Vagina (tissue), 2 donors: ENCODE results near the gene GPBP1L1.

ENCODE experiments used
- POLR2A ChIP-seq, 2 donors: fragments of 450-650 bp; IDR thresholded peaks; one replicate each; pipeline ENCODE4 v1.6.1; 2017; ENCODE audit warnings: antibody characterized with exemption in 2 of 2, mild to moderate bottlenecking in 2 of 2, moderate library complexity in 2 of 2
- POLR2AphosphoS5 ChIP-seq, 2 donors: sonication (generic); formaldehyde crosslinking; IDR thresholded peaks; one replicate each; pipeline ENCODE4 v1.9.0; 2017; ENCODE audit warnings: antibody characterized with exemption in 2 of 2, mild to moderate bottlenecking in 2 of 2, low read depth in 1 of 2; ENCODE audit not compliant: insufficient read depth in 1 of 2
- TF ChIP-seq, protein P1 (sequence below), 3 experiments: fragments of 450-650 bp in 2 of 3; fragments of 200-600 bp in 1 of 3; sonication (generic) in 1 of 3; IDR thresholded peaks; one replicate each; pipeline ENCODE4 v1.5.1; 2017 to 2019; ENCODE audit warnings: antibody characterized with exemption in 3 of 3, mild to moderate bottlenecking in 2 of 3, moderate library complexity in 2 of 3

DNA sequence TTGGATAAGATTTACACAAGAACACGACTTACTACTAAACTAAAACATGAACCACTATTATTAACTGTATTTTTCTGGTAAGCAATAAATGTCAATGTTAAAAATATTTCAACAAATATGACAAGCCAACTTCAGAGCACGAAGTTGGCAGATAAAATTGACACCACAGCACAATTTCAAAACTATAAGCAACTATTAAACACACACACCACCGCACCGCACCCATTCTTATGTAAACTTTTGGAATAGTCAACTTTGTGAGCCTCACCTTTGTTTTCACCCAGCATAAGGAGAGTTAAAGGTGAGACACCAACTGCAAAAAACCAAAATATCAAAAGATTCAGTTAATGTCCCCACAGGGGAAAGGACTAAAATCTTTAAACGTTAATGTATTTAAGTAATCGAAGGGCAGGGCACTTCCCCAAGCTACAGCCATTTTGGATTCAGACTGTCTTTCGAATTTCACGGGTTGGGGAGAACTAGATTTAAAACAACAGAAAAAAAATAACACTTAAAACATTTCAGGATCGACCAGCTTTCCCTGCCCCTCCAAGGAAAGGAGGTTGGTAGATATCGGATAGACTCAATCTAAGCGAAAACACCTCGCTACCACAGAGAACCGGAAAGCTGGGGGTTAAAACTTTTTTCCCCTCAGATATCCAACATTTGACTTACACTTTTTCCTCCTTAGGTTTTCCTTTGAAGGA lies 872 bp downstream of the GPBP1L1 start:
- TF ChIP-seq POLR2A (IDR thresholded peaks at IDR 0.05) (no peak), POLR2AphosphoS5 (IDR thresholded peaks at IDR 0.05; ENCODE audit: insufficient read depth in 1 of 2, low read depth in 1 of 2) (no peak)
- TF ChIP-seq, protein P1, sequence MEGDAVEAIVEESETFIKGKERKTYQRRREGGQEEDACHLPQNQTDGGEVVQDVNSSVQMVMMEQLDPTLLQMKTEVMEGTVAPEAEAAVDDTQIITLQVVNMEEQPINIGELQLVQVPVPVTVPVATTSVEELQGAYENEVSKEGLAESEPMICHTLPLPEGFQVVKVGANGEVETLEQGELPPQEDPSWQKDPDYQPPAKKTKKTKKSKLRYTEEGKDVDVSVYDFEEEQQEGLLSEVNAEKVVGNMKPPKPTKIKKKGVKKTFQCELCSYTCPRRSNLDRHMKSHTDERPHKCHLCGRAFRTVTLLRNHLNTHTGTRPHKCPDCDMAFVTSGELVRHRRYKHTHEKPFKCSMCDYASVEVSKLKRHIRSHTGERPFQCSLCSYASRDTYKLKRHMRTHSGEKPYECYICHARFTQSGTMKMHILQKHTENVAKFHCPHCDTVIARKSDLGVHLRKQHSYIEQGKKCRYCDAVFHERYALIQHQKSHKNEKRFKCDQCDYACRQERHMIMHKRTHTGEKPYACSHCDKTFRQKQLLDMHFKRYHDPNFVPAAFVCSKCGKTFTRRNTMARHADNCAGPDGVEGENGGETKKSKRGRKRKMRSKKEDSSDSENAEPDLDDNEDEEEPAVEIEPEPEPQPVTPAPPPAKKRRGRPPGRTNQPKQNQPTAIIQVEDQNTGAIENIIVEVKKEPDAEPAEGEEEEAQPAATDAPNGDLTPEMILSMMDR (IDR thresholded peaks at IDR 0.05): no peak
